SK-N-MC (cell line): ENCODE measurements around the gene MDC1.

ENCODE experiments used
- DNase-seq: peaks from one replicate; pipeline ENCODE4 v3.0.0-alpha.2; 2011; ENCODE audit warnings: low read depth, low spot score
- H3K27ac ChIP-seq: fragments of 200-600 bp; sonication (generic); 2 replicates; pipeline ENCODE4 v1.5.1; 2016; ENCODE audit warnings: mixed run types
- H3K36me3 ChIP-seq: fragments of 200-600 bp; sonication (generic); 2 replicates; pipeline ENCODE4 v1.6.1; 2017; ENCODE audit warnings: antibody characterized with exemption, low read length, mixed read lengths; ENCODE audit not compliant: insufficient read depth
- H3K4me3 ChIP-seq: fragments of 200-600 bp; sonication (generic); 2 replicates; pipeline ENCODE4 v1.5.1; 2016
- H3K9ac ChIP-seq: fragments of 200-600 bp; sonication (generic); 2 replicates; pipeline ENCODE4 v1.8.0; 2017; ENCODE audit warnings: mixed run types, mixed read lengths; ENCODE audit not compliant: insufficient read length
- H3K9me3 ChIP-seq: fragments of 200-600 bp; sonication (generic); 2 replicates; pipeline ENCODE4 v1.6.1; 2017; ENCODE audit warnings: low read depth, mild to moderate bottlenecking, antibody characterized with exemption, low read length, moderate library complexity, mixed read lengths
- EZH2 ChIP-seq: fragments of 200-600 bp; sonication (generic); IDR thresholded peaks from one replicate; pipeline ENCODE4 v1.6.1; 2017; ENCODE audit warnings: antibody characterized with exemption
- FOXP2 ChIP-seq: optimal IDR thresholded peaks from 2 replicates; pipeline ENCODE3; 2011; ENCODE audit warnings: mild to moderate bottlenecking, moderate library complexity; ENCODE audit not compliant: insufficient read depth; ENCODE audit errors: extremely low read length, control extremely low read depth
- POLR2AphosphoS5 ChIP-seq: IDR thresholded peaks from 2 replicates; pipeline ENCODE4 v1.6.1; 2012; ENCODE audit warnings: mild to moderate bottlenecking, low read depth, low read length, borderline replicate concordance

MDC1 gene

GRCh38 chr6:30654798-30655742 lies 62.0 kb downstream of the MDC1 start:
- no peaks in the 10 kb centered on the region for H3K9me3 ChIP-seq
- H3K36me3 ChIP-seq, result peaks cover 75% of the 10 kb centered on the region
- no peak for TF ChIP-seq FOXP2
- no peak for TF ChIP-seq POLR2AphosphoS5
- no peak for TF ChIP-seq EZH2
- no peak overlapping the region for H3K4me3 ChIP-seq
- no peak overlapping the region for H3K27ac ChIP-seq
- no peak for DNase-seq
- no peak overlapping the region for H3K9ac ChIP-seq

- Histone ChIP-seq H3K27ac (no peak overlapping the region), H3K9ac (no peak overlapping the region), H3K9me3 (no peaks in the 10 kb centered on the region), H3K36me3 (peaks cover 58% of the 10 kb centered on the region), H3K4me3 (no peak overlapping the region)
- DNase-seq, result no peak
- TF ChIP-seq POLR2AphosphoS5, result 0 out of 2 replicates have a peak, but pooled peaks have one; percentile 9
- TF ChIP-seq EZH2, result no peak
These were observed 65.9 kb downstream of the MDC1 start for GRCh38 chr6:30651143-30651542.
